Skin epidermis (tissue), 12 donors: ENCODE results near the gene CBLB.
A peak's percentile ranks its signal among the peaks of the same experiment; 100 is the strongest.

Experiments used
- H3K27ac ChIP-seq, 21 experiments: fragments of 200-600 bp; sonication (generic) in 11 of 21; one replicate each; pipeline ENCODE4 v1.5.0; 2020; ENCODE audit warnings: mild to moderate bottlenecking in 3 of 21, inconsistent platforms in 2 of 21, moderate library complexity in 2 of 21
- H3K4me3 ChIP-seq, 7 experiments: fragments of 200-600 bp; sonication (generic) in 2 of 7; one replicate each; pipeline ENCODE4 v1.5.0; 2020; ENCODE audit warnings: inconsistent platforms in 2 of 7, mild to moderate bottlenecking in 2 of 7, moderate library complexity in 1 of 7

Gene CBLB

GRCh38 chr3:105877336-105877910 lies 8.6 kb upstream of the CBLB start:
- H3K4me3 ChIP-seq, result no peak overlapping the region
- H3K27ac ChIP-seq, result peak overlapping the region in 4 of 21 experiments; percentile 6 to 72 (median 44)

GRCh38 chr3:105876780-105877327 lies 8.0 kb upstream of the CBLB start:
- peak overlapping the region in 3 of 21 experiments; percentile 6 to 72 (median 46) for H3K27ac ChIP-seq
- no peak overlapping the region for H3K4me3 ChIP-seq

- Histone ChIP-seq H3K4me3 (peak overlapping the region; percentile 71 to 96 (median 90)), H3K27ac (peak overlapping the region in 19 of 21 experiments; percentile 79 to 99 (median 96))
Observed at GRCh38 chr3:105869861-105870755, 1.3 kb upstream of the CBLB start.

GRCh38 chr3:105869531-105869833 lies 670 bp upstream of the CBLB start:
- peak overlapping the region in 20 of 21 experiments; percentile 79 to 99 (median 96) for H3K27ac ChIP-seq
- H3K4me3 ChIP-seq, result peak overlapping the region; percentile 71 to 96 (median 90)

- Histone ChIP-seq H3K27ac (peak overlapping the region; percentile 79 to 99 (median 96)), H3K4me3 (peak overlapping the region; percentile 71 to 96 (median 90))
Observed at GRCh38 chr3:105868431-105868741, 426 bp downstream of the CBLB start.

- peak overlapping the region; percentile 79 to 99 (median 96) for H3K27ac ChIP-seq
- peak overlapping the region; percentile 71 to 96 (median 90) for H3K4me3 ChIP-seq
Observed at GRCh38 chr3:105867712-105868430, 941 bp downstream of the CBLB start.

GRCh38 chr3:105866656-105867653 lies 1.9 kb downstream of the CBLB start:
- H3K4me3 ChIP-seq, result peak overlapping the region; percentile 71 to 96 (median 90)
- H3K27ac ChIP-seq, result peak overlapping the region in 20 of 21 experiments; percentile 33 to 99 (median 96)

GRCh38 chr3:105865867-105866350 lies 2.9 kb downstream of the CBLB start:
- H3K4me3 ChIP-seq, result peak overlapping the region in 5 of 7 experiments; percentile 7 to 96 (median 80)
- H3K27ac ChIP-seq, result peak overlapping the region in 5 of 21 experiments; percentile 93 to 99 (median 98)

- H3K4me3 ChIP-seq, result no peak overlapping the region
Observed at GRCh38 chr3:105865016-105865623, 3.7 kb downstream of the CBLB start.

GRCh38 chr3:105864212-105864611 lies 4.6 kb downstream of the CBLB start:
- peak overlapping the region in 1 of 21 experiments; percentile 39 for H3K27ac ChIP-seq
- no peak overlapping the region for H3K4me3 ChIP-seq

More at GRCh38 chr3:105865016-105865623, 3.7 kb downstream of the CBLB start:
- H3K27ac ChIP-seq, result no peak overlapping the region

- no peak overlapping the region for H3K4me3 ChIP-seq
- no peak overlapping the region for H3K27ac ChIP-seq
Observed at GRCh38 chr3:105863608-105864007, 5.2 kb downstream of the CBLB start.

- Histone ChIP-seq H3K4me3 (no peak overlapping the region), H3K27ac (no peak overlapping the region)
Observed at GRCh38 chr3:105862217-105862616, 6.6 kb downstream of the CBLB start.

- Histone ChIP-seq H3K4me3 (no peak overlapping the region), H3K27ac (peak overlapping the region in 4 of 21 experiments; percentile 15 to 52 (median 38))
Observed at GRCh38 chr3:105860641-105861040, 8.2 kb downstream of the CBLB start.

- Histone ChIP-seq H3K27ac (no peak overlapping the region), H3K4me3 (no peak overlapping the region)
Observed at GRCh38 chr3:105858017-105858416, 10.8 kb downstream of the CBLB start.

- H3K4me3 ChIP-seq, result no peak overlapping the region
- no peak overlapping the region for H3K27ac ChIP-seq
Observed at GRCh38 chr3:105857601-105858000, 11.2 kb downstream of the CBLB start.

GRCh38 chr3:105856605-105857004 lies 12.2 kb downstream of the CBLB start:
- Histone ChIP-seq H3K27ac (no peak overlapping the region), H3K4me3 (no peak overlapping the region)

GRCh38 chr3:105853801-105854432 lies 14.9 kb downstream of the CBLB start:
- Histone ChIP-seq H3K4me3 (no peak overlapping the region), H3K27ac (no peak overlapping the region)

- Histone ChIP-seq H3K27ac (no peak overlapping the region), H3K4me3 (no peak overlapping the region)
Observed at GRCh38 chr3:105851582-105851981, 17.2 kb downstream of the CBLB start.
